Measurements from ENCODE around the gene MYO18B.

Gene MYO18B

GRCh38 chr22:25749420-25750169, 7.6 kb downstream of the MYO18B start:
- H3K4me3 ChIP-seq (ENCODE audit: low read depth, low read length): no peak overlapping the region
- TF ChIP-seq, protein P1, sequence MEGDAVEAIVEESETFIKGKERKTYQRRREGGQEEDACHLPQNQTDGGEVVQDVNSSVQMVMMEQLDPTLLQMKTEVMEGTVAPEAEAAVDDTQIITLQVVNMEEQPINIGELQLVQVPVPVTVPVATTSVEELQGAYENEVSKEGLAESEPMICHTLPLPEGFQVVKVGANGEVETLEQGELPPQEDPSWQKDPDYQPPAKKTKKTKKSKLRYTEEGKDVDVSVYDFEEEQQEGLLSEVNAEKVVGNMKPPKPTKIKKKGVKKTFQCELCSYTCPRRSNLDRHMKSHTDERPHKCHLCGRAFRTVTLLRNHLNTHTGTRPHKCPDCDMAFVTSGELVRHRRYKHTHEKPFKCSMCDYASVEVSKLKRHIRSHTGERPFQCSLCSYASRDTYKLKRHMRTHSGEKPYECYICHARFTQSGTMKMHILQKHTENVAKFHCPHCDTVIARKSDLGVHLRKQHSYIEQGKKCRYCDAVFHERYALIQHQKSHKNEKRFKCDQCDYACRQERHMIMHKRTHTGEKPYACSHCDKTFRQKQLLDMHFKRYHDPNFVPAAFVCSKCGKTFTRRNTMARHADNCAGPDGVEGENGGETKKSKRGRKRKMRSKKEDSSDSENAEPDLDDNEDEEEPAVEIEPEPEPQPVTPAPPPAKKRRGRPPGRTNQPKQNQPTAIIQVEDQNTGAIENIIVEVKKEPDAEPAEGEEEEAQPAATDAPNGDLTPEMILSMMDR (IDR thresholded peaks at IDR 0.05; ENCODE audit: low read depth, low read length): no peak

DNA sequence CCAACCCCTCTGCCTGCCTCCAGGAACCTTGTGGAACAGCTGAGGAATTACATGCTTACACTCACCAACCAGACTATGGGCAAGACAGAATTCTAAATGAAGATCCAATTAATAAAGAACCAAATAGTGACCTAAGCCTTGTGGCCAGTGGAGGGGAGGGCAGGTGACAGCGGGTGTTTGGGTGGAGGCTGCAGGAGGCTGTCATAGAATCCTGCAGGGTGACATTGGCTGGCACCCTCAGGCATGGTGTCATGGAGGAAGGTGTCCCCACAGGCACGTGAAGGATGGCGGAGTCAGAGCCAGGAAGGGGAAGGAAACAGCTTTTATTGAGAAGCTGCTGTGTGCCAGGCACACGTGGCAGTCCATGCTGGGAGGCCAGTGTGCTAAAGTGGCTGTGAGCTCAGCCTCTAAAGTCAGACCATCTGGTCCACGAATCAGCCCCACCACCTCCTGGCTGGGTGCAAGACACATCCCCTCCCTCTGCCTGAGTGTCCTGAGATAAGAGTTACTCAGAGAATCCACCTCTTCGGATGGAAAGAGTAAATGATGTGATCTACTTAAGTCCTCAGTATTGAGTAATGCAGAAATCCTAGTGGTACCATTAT, 8.7 kb downstream of the MYO18B start:
- TF ChIP-seq, protein P1 (IDR thresholded peaks at IDR 0.05; ENCODE audit: low read depth, low read length): no peak
- H3K4me3 ChIP-seq (ENCODE audit: low read depth, low read length): no peak overlapping the region

DNA sequence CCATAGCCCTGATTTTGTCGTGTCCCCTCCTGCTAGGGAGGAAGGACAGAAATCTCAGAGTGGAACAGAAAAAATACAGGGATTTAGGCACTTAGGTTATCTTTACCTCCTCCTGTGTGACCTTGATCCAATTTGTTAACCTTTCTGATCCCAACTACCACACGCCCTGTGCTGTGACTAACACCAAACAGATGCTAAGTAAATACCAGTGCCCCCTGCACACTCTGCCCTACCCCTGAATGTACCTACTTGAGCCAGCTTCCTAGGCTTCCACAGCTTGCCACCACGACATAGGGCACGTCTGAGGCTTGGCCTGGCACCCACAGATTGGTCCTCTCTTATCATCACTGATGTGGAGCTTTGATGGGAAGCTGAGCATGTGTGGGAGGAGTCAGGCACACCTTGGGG, 9.2 kb downstream of the MYO18B start:
- H3K4me3 ChIP-seq (ENCODE audit: low read depth, low read length): no peak overlapping the region
- TF ChIP-seq, protein P1 (IDR thresholded peaks at IDR 0.05; ENCODE audit: low read depth, low read length): no peak

DNA sequence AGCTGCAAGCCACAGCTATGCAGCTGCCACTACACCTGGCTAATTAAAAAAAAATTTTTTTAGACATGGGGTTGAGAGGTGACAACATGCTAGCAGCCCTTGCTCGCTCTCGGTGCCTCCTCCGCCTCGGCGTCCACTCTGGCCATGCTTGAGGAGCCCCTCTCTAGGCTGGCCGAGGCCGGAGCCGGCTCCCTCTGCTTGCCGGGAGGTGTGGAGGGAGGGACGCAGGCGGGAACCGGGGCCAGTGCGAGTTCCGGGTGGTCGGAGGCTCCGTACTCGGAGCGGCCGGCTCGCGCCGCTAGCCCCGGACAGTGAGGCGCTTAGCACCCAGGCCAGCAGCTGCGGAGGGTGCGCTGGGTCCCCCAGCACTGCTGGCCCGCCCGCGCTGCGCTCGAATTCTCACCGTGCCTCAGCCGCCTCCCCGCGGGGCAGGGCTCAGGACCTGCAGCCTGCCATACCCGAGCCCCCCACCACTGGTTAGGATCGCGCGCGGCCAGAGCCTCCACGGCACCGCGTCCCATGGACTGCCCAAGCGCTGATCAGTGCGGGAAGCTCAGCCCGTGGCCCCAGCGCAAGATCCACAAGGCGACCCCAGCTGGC, 10.7 kb downstream of the MYO18B start:
- H3K4me3 ChIP-seq (ENCODE audit: low read depth, low read length): no peak overlapping the region
- TF ChIP-seq, protein P1 (IDR thresholded peaks at IDR 0.05; ENCODE audit: low read depth, low read length): no peak

GRCh38 chr22:25753252-25753651, 11.3 kb downstream of the MYO18B start:
- H3K4me3 ChIP-seq (ENCODE audit: low read depth, low read length): no peak overlapping the region
- TF ChIP-seq, protein P1 (IDR thresholded peaks at IDR 0.05; ENCODE audit: low read depth, low read length): no peak

- no peak overlapping the region for H3K4me3 ChIP-seq (ENCODE audit: low read depth, low read length)
- TF ChIP-seq, protein P1 (IDR thresholded peaks at IDR 0.05; ENCODE audit: low read depth, low read length): no peak
Measured at GRCh38 chr22:25754527-25755202, 12.7 kb downstream of the MYO18B start.

Data from WI38 (cell line).